HG03045 (cell line): ENCODE data around the gene EGFR.

ENCODE experiments used
- ATAC-seq: cut with Tn5 transposase; IDR thresholded peaks from one replicate; pipeline ENCODE4 v1.9.1; 2021; ENCODE audit warnings: mild to moderate bottlenecking, moderate library complexity; ENCODE audit not compliant: unreplicated experiment

EGFR gene

GRCh38 chr7:55080000-55080623, 61.3 kb downstream of the EGFR start:
- ATAC-seq: no peak

- no peak for ATAC-seq
Measured at GRCh38 chr7:55081068-55081467, 62.3 kb downstream of the EGFR start.

- no peak for ATAC-seq
Measured at GRCh38 chr7:55081472-55082227, 62.8 kb downstream of the EGFR start.

GRCh38 chr7:55082228-55082603, 63.4 kb downstream of the EGFR start:
- no peak for ATAC-seq

- no peak for ATAC-seq
Measured at GRCh38 chr7:55083206-55083605, 64.4 kb downstream of the EGFR start.

DNA sequence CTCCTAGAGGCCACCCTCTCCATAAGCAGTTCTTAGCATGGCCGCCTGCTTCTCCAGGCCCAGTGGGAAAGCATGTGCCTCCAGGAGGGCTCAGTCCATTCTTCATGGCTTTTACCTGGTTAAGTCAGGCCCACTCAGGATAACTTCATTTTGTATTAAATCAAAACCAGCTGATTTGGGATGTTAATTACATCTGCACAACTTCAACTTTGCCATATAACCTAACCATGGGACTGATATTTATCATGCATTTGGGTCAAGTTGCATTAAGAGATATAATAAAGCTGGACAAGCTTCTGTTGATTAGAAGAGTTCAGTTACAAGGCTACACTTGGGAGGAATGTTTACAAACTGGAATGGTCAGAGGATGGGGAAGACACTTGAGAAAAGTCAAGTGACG, 65.5 kb downstream of the EGFR start:
- ATAC-seq: no peak

- ATAC-seq: peak; percentile 13
Measured at GRCh38 chr7:55085511-55086412, 66.9 kb downstream of the EGFR start.

DNA sequence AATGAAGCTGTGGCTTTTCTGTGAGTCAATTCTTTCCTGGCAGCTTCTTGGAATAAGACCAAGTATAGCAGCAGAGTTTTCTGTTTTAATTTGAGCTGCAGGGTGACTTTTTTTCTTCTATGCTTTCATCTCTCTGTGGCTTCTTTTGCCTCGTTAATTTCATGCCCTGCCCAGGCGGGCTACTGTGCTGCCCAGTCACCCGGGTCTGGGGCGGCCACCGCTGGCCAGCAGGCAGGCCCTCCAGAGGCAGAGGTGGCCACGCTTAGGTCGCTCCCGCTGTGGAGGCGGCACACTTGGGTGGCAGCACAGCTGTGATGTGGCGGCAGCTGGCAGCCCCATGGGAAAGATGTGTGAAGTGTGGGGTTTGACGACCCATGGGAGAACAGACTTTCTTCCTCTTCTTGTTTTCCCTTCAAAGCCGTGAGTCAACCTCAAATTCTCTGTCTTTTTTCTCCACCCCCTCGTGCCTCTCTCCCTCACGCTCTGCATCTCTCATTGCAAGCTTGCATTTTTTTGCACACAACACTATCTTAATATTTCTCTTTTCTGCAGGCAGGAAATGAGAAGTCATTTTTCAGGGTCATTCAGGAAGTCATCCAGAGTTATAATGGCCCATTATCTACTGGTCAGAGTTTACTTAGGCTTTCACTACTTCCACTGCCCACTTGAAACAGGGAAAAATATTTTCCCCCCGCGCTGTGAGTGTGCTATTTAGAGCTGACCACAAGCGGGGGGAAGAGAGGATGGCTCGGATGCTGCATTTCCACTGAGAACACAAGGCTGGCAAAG, 67.8 kb downstream of the EGFR start:
- peak; percentile 74 for ATAC-seq

DNA sequence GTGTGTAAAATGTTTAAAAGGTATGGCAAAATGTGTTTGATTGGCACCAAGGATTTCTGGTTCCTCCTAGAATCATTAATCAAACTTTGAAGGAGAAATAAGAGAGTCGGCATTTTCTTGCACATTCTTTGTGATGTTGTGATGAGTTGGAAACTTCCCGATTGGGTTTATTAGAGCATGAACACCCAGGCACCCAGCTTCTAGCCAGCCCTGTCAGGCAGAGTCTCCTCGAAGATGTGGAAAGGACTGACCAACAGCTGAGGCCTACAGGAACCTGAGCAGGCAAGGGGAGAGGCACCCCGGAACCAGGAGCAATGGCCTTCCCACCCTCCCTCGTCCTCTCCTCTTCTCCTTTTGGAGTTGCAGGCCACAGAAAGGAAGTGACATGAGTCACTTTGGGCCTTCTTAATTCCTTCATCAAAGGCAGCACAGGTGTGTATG, 68.7 kb downstream of the EGFR start:
- ATAC-seq: no peak

DNA sequence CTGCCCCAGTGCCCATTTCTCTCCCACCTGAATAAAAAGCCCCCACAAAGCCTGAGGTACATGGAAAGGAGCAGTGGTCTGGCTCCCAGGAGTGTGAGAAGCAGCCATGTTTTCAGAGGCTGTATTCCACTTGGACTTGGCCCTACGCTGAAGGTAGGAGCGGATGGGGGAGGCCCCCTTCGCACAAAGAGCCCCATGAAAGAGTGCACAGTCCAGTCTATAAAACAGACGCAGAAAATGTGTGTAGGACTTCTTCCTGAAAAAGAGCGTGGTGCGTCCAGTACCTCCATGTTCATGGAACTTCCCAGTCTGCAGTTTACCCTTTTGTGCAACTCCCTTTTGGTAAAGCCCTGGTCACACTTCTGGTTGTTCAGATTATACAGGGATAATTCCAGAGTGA, 69.3 kb downstream of the EGFR start:
- ATAC-seq: no peak

GRCh38 chr7:55088620-55089019, 69.8 kb downstream of the EGFR start:
- ATAC-seq: no peak

DNA sequence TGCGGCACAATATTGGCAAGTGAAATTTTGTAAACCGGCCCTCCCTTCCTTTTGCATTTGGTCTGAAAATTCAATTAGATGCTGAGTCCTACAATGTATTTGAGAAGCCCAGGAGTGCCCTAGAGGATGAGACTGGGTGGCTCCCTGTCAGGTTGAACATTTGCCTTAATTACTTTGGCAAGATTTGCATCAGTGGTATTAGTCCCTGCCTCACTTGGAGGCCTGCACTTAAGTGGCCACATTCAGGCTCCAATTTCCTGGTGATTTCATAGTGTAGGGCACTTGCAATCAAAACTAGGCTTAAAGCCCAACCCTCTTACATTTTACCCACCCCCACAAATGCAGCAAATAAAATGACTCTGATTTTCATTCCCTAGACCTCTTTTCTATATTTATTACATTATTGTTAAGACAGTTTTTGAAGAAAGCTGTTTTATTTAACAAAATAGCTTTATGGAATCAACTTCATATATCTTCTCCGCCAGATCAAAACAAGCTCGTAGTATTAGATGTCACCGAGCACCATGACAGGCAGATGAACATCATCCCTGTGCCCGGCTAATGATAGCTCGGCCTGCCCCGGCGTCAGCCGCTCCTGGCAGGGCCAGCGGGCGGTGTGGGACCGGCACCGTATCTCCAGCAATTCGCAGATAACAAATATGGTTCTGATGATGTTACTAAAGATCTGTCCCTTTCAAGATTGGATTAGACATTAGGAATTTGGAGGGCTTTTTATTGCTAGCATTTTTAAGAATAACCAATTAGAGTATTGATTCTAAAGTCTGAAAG, 73.6 kb downstream of the EGFR start:
- no peak for ATAC-seq

DNA sequence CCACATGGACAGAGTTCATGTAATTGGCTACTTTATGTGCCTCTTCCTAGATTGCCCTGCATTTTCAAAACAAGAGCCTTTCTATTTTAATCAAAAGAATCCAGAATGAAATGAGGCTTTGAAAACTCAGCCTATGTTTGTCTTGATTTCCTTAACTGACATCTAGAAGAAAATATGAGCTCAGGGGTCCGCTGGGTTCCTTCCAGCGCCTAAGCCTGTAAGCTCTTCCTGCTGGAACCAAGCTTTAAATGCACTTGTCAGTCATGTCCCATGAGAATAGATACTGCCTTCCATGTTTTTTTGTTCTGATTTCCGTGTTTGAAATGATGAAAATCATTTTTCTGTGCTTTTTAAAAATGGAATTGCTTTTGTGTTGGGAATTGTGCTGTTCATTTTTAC, 74.2 kb downstream of the EGFR start:
- no peak for ATAC-seq

DNA sequence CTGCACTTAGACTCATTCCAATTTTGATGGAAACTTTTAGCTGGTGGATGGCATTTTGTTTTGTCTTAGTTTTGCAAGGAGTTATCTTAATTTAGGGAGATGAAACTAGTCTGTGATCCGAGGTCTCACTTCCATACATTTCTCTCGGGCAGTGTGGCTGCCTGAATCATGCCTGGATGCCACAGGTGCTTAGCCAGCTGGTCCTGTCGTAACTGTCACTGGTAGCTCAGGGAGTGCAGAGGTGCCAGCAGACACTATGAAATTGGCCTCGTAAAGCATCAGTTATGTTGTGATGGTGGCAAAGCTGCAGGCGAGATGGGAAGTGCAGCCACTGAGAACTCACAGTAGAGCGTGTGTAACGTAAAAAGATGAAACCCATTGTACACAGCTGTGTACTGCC, 74.9 kb downstream of the EGFR start:
- ATAC-seq: no peak

DNA sequence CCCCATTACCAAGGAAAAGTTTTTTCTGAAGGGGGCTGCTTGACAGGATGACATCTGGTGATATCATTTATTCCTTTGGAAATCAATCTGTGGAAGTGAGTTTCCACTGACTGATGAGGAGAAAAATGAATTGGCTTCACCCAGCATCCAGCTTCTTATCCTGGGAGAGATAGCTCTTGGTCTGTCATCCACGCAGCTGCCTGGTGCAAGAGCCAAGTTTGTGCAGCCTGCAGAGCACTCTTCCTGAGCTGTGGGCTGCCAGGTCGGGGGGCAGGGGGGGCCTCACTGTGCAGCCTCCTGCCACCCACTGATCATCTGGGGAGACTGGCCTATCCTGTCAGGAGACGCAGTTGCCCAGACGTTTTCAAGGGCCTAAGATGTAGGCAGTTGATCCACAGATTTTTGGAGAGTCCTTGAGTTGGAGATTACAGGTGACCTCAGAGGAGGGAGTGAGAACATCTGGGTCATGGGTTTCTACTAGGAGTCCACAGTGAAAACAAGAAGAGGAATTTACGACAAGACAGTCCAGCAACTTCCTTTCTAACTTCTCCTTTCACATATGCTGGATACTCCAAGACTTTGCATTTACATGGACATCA, 75.4 kb downstream of the EGFR start:
- ATAC-seq: no peak

DNA sequence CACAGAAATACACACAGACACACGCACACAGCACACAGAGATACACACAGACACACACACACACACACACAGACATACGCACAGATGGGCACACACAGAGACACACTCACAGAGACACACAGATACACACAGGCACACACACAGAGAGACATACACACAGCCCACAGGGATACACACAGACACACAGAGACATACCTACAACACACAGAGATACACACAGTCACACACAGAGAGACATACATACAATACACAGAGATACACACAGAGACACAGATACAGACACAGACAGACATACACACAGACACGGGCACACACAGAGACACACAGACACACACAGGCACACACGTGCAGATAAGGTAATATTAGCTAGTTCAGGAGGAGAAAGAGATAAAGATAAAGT, 76.9 kb downstream of the EGFR start:
- no peak for ATAC-seq

GRCh38 chr7:55096323-55096722, 77.5 kb downstream of the EGFR start:
- ATAC-seq: no peak

GRCh38 chr7:55097100-55097499, 78.3 kb downstream of the EGFR start:
- no peak for ATAC-seq

DNA sequence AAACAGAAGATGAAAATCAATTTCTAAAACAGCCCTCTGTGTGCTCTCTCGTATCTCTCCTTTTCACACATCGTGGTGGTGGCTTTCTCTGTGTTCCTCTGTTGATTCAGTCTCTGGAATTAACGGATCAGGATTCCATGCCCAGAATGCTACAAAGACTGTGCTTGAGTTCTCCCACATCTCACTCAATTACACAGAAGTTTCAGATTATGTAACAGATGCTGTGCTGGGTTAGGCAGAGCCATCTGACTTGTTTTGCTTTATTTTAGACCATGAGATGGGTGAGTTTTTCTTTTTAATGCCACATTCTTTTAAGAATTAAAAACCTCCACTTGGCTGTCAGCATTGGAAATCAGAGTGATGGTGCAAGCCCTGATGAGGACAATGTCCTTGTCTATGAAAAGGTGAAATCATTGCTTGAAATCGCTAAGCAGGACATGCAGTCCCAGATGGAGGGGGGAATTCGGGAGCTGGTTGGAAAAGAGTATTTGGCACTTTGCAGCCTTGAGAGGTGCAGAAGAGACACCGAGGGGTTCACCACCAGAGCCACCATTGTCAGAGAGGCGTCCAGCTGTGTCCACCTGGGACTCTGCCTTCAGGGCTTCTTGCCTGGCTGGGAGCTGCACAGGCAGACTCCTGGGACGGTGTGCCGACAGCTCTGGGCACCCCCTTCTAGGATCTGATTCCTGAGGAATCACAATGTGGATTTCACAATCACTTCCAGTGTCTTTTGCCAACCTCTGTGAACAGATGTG, 80.4 kb downstream of the EGFR start:
- no peak for ATAC-seq
